NK-92 treated with Interleukin-12 subunit alpha and Interleukin-12 subunit beta, amount 100 ng/mL, for 24 hours (cell line): ENCODE data around the gene NFE2L3.
"Not testable (repeated sequence)": the region's sequence is repeated elsewhere in the genome, so short reads cannot be mapped to it uniquely, and the experiment has no call there.

ENCODE experiments used
- DNase-seq: peaks from one replicate; lab custom pipeline; 2025; lab: John Stamatoyannopoulos, UW

Gene NFE2L3

GRCh38 chr7:26186364-26187311, 34.6 kb downstream of the NFE2L3 start:
- DNase-seq = no peak

GRCh38 chr7:26187380-26188205, 35.6 kb downstream of the NFE2L3 start:
- no peak for DNase-seq

GRCh38 chr7:26188206-26188956, 36.4 kb downstream of the NFE2L3 start:
- no peak for DNase-seq

- no peak for DNase-seq
Observed at GRCh38 chr7:26188957-26189541, 37.1 kb downstream of the NFE2L3 start.

- DNase-seq = no peak
Observed at GRCh38 chr7:26189697-26190096, 37.7 kb downstream of the NFE2L3 start.

GRCh38 chr7:26190417-26190869, 38.4 kb downstream of the NFE2L3 start:
- no peak for DNase-seq

- no peak for DNase-seq
Observed at GRCh38 chr7:26191233-26191973, 39.4 kb downstream of the NFE2L3 start.

- no peak for DNase-seq
Observed at GRCh38 chr7:26191974-26192479, 40.0 kb downstream of the NFE2L3 start.

GRCh38 chr7:26192485-26193087, 40.6 kb downstream of the NFE2L3 start:
- no peak for DNase-seq

GRCh38 chr7:26193432-26194207, 41.6 kb downstream of the NFE2L3 start:
- DNase-seq = no peak

GRCh38 chr7:26194764-26195163, 42.8 kb downstream of the NFE2L3 start:
- DNase-seq = not testable (repeated sequence)

GRCh38 chr7:26195182-26195581, 43.2 kb downstream of the NFE2L3 start:
- DNase-seq = no peak

GRCh38 chr7:26195867-26196657, 44.1 kb downstream of the NFE2L3 start:
- DNase-seq = no peak

GRCh38 chr7:26197153-26198115, 45.4 kb downstream of the NFE2L3 start:
- no peak for DNase-seq

- no peak for DNase-seq
Observed at GRCh38 chr7:26198133-26198780, 46.3 kb downstream of the NFE2L3 start.

GRCh38 chr7:26198781-26199169, 46.8 kb downstream of the NFE2L3 start:
- no peak for DNase-seq
